GM12872 (cell line): ENCODE data around the gene ASAP2.

Experiments used
- CTCF ChIP-seq: IDR thresholded peaks from 3 replicates; pipeline ENCODE4 v1.5.1; 2011; ENCODE audit warnings: low read depth, mild to moderate bottlenecking, low read length, moderate library complexity; ENCODE audit not compliant: insufficient read depth

ASAP2 gene

DNA sequence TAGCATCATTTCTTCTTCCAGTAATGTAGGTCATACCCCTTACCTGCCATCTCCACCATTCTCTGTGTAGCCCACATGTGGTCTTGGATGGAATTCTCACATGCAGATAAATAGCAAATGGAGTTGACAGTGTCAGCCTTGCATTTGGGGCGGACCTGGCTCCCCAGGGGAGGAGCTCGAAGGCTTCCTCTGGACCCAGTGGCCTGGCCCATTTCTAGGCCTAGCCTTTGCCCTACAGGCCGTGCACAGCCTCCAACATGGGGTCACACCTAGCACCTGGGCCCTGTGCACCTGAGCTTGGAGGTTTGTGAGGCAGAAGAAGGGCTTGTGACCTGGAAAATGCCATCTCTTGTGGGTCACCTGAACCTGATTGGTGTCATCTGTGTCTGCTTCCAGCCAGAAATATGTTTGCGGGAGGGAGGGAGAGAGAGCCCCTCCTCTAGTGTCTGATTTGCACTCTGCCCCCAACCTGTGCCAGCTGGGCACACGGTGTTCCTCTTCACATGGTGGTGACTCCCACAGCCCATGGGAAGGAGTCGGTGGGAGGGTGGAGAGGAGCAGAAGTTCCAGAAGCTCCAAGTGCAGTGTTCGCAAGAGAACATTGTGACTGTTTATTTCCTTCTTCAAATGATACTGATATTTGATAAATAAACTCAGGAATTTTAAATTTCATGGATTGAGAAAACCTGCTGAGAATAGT is 183.7 kb downstream of the ASAP2 start:
- no peak for TF ChIP-seq CTCF

GRCh38 chr2:9390991-9391390 is 184.4 kb downstream of the ASAP2 start:
- TF ChIP-seq CTCF = no peak

DNA sequence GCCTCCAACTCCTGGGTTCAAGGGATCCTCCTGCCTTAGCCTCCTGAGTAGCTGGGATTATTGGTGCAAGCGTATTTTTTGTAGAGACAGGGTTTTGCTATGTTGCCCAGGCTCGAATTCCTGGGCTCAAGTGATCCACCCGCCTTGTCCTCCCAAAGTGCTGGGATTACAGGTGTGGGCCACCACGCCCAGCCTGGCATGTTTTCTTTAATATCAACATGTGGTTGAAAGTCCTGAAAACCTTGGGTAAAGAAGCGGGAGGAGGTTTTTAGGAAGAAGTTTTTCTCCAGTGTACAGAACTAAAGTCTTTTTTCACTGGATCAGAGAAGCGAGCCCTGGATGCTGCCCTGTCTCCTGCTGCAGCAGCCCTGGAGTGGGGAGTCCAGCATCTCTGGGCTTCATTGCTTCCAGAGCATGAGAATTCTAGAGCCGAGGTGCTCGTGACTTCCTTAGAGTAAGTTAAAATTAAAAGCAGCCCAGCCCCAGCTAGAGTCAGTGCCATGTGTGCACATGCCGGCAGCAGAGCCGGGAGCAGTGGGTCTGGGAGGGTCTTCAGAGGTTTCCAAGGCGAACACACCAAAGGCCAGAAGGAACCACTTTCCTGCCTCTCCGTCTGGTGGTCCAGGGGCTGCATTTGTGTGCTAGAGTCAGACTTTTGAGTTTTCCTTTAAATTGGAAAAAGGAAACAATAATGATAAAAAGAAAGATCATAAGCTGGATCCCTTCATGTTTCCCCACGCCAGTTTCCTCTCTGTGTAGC is 185.5 kb downstream of the ASAP2 start:
- TF ChIP-seq CTCF = no peak

DNA sequence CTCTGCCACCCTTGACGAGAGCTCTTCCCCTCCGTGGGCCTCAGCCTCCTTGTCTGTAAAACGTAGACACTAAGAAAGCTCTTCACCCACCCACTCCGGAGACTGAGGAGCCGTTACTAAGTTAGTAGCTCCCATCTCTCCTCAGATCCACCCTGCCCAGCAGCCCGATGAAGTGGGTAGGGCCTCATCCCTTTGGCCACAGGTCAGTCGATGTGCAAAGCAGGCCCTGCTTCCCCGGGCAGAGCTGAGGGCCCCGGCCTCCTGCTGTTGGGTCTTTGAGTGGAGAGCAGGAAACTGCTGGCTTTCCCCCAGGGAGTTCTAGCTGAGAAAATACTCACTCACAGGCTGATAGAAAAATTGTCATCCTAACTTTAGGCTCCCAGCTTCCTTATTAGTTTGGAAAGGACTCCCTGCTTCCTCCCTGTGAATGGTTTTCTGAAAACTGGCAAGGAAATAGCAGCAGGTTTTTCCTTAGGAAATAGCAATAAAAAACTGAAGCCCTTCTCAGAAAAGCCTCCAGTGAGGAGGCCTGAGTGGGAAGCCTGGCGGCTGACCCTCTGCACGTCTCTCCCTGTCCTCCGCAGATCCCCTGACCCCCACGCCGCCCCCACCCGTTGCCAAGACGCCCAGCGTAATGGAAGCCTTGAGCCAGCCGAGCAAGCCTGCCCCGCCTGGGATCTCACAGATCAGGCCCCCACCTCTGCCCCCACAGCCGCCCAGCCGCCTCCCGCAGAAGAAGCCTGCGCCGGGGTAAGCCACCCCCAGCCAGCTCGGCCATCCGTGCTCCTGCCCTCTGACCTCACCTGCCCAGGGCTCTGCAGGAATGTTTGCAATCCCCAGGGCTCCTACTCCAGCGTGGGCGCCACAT is 186.5 kb downstream of the ASAP2 start:
- no peak for TF ChIP-seq CTCF

DNA sequence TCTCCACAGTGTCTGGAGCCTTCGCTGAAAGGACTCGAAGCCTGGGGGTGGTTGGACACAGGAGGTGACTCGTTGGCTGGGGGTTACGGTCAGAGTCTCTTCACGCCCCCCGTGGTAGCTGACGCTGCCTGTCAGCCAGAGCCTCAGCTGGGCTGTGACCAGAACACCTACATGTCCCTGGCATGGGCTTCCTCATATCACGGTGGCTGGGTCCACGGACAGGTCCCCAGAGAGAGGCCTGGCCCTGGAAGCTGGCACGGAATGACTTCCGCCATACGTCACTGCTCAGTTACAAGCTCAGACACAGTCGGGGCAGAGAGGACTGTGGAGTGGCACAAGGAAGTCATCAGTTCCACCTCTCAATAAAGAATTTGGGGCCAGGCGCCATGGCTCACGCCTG is 188.2 kb downstream of the ASAP2 start:
- TF ChIP-seq CTCF = no peak

GRCh38 chr2:9397201-9397600 is 190.6 kb downstream of the ASAP2 start:
- TF ChIP-seq CTCF = no peak
